IPS DF 4.7 (cell line): ENCODE data around the gene KRT24.
"Not testable (repeated sequence)": the region's sequence is repeated elsewhere in the genome, so short reads cannot be mapped to it uniquely, and the experiment has no call there.

Source experiments
- DNase-seq: peaks from one replicate; pipeline ENCODE4 v3.0.0-alpha.2; 2013; ENCODE audit warnings: low spot score; ENCODE audit errors: extremely low read depth

KRT24 gene

GRCh38 chr17:40703652-40704051, at the start of gene KRT24:
TSS of gene KRT24 (minus strand) at chr17:40703752. CDS start at chr17:40703693, 59 bp downstream.
- no peak for DNase-seq

GRCh38 chr17:40751065-40751464, 47.5 kb upstream of the KRT24 start:
- no peak for DNase-seq

- DNase-seq: no peak
Measured at GRCh38 chr17:40750391-40750790, 46.8 kb upstream of the KRT24 start.

- not testable (repeated sequence) for DNase-seq
Measured at GRCh38 chr17:40748666-40749065, 45.1 kb upstream of the KRT24 start.

GRCh38 chr17:40738553-40738952, 35.0 kb upstream of the KRT24 start:
- no peak for DNase-seq

- DNase-seq: no peak
Measured at GRCh38 chr17:40735016-40735415, 31.5 kb upstream of the KRT24 start.

GRCh38 chr17:40734018-40734417, 30.5 kb upstream of the KRT24 start:
- DNase-seq: no peak

GRCh38 chr17:40730970-40731369, 27.4 kb upstream of the KRT24 start:
- DNase-seq: no peak

GRCh38 chr17:40727447-40728231, 24.1 kb upstream of the KRT24 start:
- DNase-seq: no peak

- no peak for DNase-seq
Measured at GRCh38 chr17:40726919-40727318, 23.4 kb upstream of the KRT24 start.

- no peak for DNase-seq
Measured at GRCh38 chr17:40724656-40725055, 21.1 kb upstream of the KRT24 start.

- DNase-seq: no peak
Measured at GRCh38 chr17:40722241-40722640, 18.7 kb upstream of the KRT24 start.

GRCh38 chr17:40720899-40721298, 17.3 kb upstream of the KRT24 start:
- DNase-seq: no peak

GRCh38 chr17:40718930-40719329, 15.4 kb upstream of the KRT24 start:
- DNase-seq: no peak

- DNase-seq: no peak
Measured at GRCh38 chr17:40717776-40718175, 14.2 kb upstream of the KRT24 start.

GRCh38 chr17:40714473-40714872, 10.9 kb upstream of the KRT24 start:
- no peak for DNase-seq

GRCh38 chr17:40707745-40708144, 4.2 kb upstream of the KRT24 start:
- no peak for DNase-seq

GRCh38 chr17:40705584-40705983, 2.0 kb upstream of the KRT24 start:
- DNase-seq: no peak

- DNase-seq: no peak
Measured at GRCh38 chr17:40702271-40702670, 1.3 kb downstream of the KRT24 start.

- DNase-seq: no peak
Measured at GRCh38 chr17:40699853-40700252, 3.7 kb downstream of the KRT24 start.

GRCh38 chr17:40699371-40699770, 4.2 kb downstream of the KRT24 start:
- no peak for DNase-seq

GRCh38 chr17:40697297-40697696, 6.3 kb downstream of the KRT24 start:
- no peak for DNase-seq

- no peak for DNase-seq
Measured at GRCh38 chr17:40696651-40697072, 6.9 kb downstream of the KRT24 start.
